Suprapubic skin (tissue), 4 donors: ENCODE measurements around the gene RPL37. TPM values are rescaled to one million over a fixed set of nuclear protein-coding genes. Genes with fewer than 3 reads are reported as not detected.
A peak's percentile ranks its signal among the peaks of the same experiment; 100 is the strongest.

Experiments used
- DNase-seq, 2 donors: peaks; one replicate each; pipeline ENCODE4 v3.0.0-alpha.2; 2019; ENCODE audit warnings: low spot score in 2 of 2
- H3K27ac ChIP-seq: fragments of 200-600 bp; sonication (generic); one replicate; pipeline ENCODE4 v1.5.1; 2019
- H3K27me3 ChIP-seq: fragments of 200-600 bp; sonication (generic); one replicate; pipeline ENCODE4 v1.5.1; 2019
- H3K36me3 ChIP-seq: fragments of 200-600 bp; sonication (generic); one replicate; pipeline ENCODE4 v1.5.1; 2019
- H3K4me1 ChIP-seq: fragments of 200-600 bp; sonication (generic); one replicate; pipeline ENCODE4 v1.5.1; 2019
- H3K4me3 ChIP-seq: fragments of 200-600 bp; sonication (generic); one replicate; pipeline ENCODE4 v1.5.1; 2019; ENCODE audit warnings: mild to moderate bottlenecking
- H3K9me3 ChIP-seq: fragments of 200-600 bp; sonication (generic); one replicate; pipeline ENCODE4 v1.5.1; 2019
- EP300 ChIP-seq: sonication (generic); formaldehyde crosslinking; IDR thresholded peaks from one replicate; pipeline ENCODE4 v1.6.1; 2017; ENCODE audit warnings: antibody characterized with exemption
- POLR2A ChIP-seq, 2 donors: fragments of 450-650 bp; IDR thresholded peaks; one replicate each; pipeline ENCODE4 v1.6.1; 2017; ENCODE audit warnings: antibody characterized with exemption in 2 of 2, mild to moderate bottlenecking in 2 of 2, moderate library complexity in 2 of 2
- POLR2AphosphoS5 ChIP-seq, 3 donors: sonication (generic); formaldehyde crosslinking; IDR thresholded peaks; one replicate each; pipeline ENCODE4 v1.6.1; 2017; ENCODE audit warnings: antibody characterized with exemption in 3 of 3
- WGBS: methylation state at CpG from one replicate; pipeline ENCODE4 v1.1.5; 2018; 5-methylcytosine and 5-hydroxymethylcytosine counted together
- total RNA-seq, 4 donors: library from RNA; depleted of rRNA; stranded (reverse); fragments of >200 nt; gene quantifications; one replicate each; pipeline ENCODE4 v1.1.0, GENCODE V29; 2016
- TF ChIP-seq, protein P1 (sequence below), 2 donors: fragments of 200-600 bp in 1 of 2; fragments of 450-650 bp in 1 of 2; sonication (generic) in 1 of 2; IDR thresholded peaks; one replicate each; pipeline ENCODE4 v1.5.1; 2016 to 2019; ENCODE audit warnings: antibody characterized with exemption in 2 of 2, mild to moderate bottlenecking in 1 of 2, moderate library complexity in 1 of 2

RPL37 gene
- total RNA-seq, 4 donors from 2014 or later: 242 to 737 (median 403) TPM

- no peaks in the 10 kb centered on the region for H3K9me3 ChIP-seq
- no peak for DNase-seq
- no peak overlapping the region for H3K4me3 ChIP-seq
- H3K27me3 ChIP-seq: no peaks in the 10 kb centered on the region
- no peak for TF ChIP-seq POLR2AphosphoS5 (IDR thresholded peaks at IDR 0.05)
- H3K4me1 ChIP-seq: no peaks in the 10 kb centered on the region
- H3K27ac ChIP-seq: no peak overlapping the region
- H3K36me3 ChIP-seq: no peaks in the 10 kb centered on the region
Observed at GRCh38 chr5:40860711-40861110, 25.7 kb upstream of the RPL37 start.

- DNase-seq: no peak
- peaks cover 18% of the 10 kb centered on the region for H3K36me3 ChIP-seq
- no peaks in the 10 kb centered on the region for H3K27me3 ChIP-seq
- H3K4me3 ChIP-seq: no peak overlapping the region
- no peak for TF ChIP-seq POLR2AphosphoS5 (IDR thresholded peaks at IDR 0.05)
- TF ChIP-seq POLR2A (IDR thresholded peaks at IDR 0.05): no peak
- TF ChIP-seq, protein P1, sequence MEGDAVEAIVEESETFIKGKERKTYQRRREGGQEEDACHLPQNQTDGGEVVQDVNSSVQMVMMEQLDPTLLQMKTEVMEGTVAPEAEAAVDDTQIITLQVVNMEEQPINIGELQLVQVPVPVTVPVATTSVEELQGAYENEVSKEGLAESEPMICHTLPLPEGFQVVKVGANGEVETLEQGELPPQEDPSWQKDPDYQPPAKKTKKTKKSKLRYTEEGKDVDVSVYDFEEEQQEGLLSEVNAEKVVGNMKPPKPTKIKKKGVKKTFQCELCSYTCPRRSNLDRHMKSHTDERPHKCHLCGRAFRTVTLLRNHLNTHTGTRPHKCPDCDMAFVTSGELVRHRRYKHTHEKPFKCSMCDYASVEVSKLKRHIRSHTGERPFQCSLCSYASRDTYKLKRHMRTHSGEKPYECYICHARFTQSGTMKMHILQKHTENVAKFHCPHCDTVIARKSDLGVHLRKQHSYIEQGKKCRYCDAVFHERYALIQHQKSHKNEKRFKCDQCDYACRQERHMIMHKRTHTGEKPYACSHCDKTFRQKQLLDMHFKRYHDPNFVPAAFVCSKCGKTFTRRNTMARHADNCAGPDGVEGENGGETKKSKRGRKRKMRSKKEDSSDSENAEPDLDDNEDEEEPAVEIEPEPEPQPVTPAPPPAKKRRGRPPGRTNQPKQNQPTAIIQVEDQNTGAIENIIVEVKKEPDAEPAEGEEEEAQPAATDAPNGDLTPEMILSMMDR (IDR thresholded peaks at IDR 0.05): no peak
- no peak for TF ChIP-seq EP300
- 86% methylated on average over 2 of the region's 4 CpGs for WGBS
- H3K4me1 ChIP-seq: no peaks in the 10 kb centered on the region
- no peak overlapping the region for H3K27ac ChIP-seq
- no peaks in the 10 kb centered on the region for H3K9me3 ChIP-seq
Observed at GRCh38 chr5:40853632-40854192, 18.7 kb upstream of the RPL37 start.

DNA sequence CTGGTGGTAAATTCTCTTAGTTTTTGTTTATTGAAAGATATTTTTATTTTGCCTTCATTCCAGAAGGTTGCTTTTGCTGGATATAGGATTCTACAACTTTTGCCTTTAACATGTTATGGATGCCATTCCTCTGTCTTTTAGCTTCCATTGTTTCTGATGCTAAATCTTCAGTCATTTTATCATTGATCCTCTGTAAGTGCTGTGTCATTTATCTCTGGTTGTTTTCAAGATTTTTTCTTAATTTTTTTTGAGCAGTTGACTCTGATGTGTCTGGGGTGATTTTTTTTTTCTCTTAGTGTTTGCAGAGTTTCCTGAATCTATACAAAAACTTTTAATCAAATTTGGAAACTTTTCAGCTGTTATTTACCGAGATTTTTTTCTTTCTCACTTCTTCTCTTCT lies 12.5 kb upstream of the RPL37 start:
- TF ChIP-seq POLR2A (IDR thresholded peaks at IDR 0.05) (no peak), EP300 (no peak), POLR2AphosphoS5 (IDR thresholded peaks at IDR 0.05) (no peak)
- TF ChIP-seq, protein P1 (IDR thresholded peaks at IDR 0.05): no peak
- 89% methylated on average over 1 of the region's 1 CpG for WGBS
- DNase-seq: no peak
- H3K4me3 ChIP-seq: no peak overlapping the region
- H3K4me1 ChIP-seq: no peaks in the 10 kb centered on the region
- H3K27ac ChIP-seq: no peak overlapping the region
- H3K27me3 ChIP-seq: no peaks in the 10 kb centered on the region
- peaks cover 6% of the 10 kb centered on the region for H3K36me3 ChIP-seq
- no peaks in the 10 kb centered on the region for H3K9me3 ChIP-seq

- Histone ChIP-seq H3K36me3 (no peaks in the 10 kb centered on the region), H3K9me3 (no peaks in the 10 kb centered on the region), H3K27ac (no peak overlapping the region), H3K4me3 (no peak overlapping the region), H3K4me1 (no peaks in the 10 kb centered on the region), H3K27me3 (no peaks in the 10 kb centered on the region)
- WGBS: 87% methylated on average over 2 of the region's 2 CpGs
- DNase-seq: no peak
- no peak for TF ChIP-seq POLR2AphosphoS5 (IDR thresholded peaks at IDR 0.05)
- TF ChIP-seq POLR2A (IDR thresholded peaks at IDR 0.05): no peak
- no peak for TF ChIP-seq EP300
- TF ChIP-seq, protein P1 (IDR thresholded peaks at IDR 0.05): no peak
Observed at GRCh38 chr5:40846371-40846770, 11.3 kb upstream of the RPL37 start.

GRCh38 chr5:40844565-40844964 lies 9.5 kb upstream of the RPL37 start:
- no peaks in the 10 kb centered on the region for H3K4me1 ChIP-seq
- WGBS: 97% methylated on average over 4 of the region's 4 CpGs
- H3K36me3 ChIP-seq: no peaks in the 10 kb centered on the region
- no peaks in the 10 kb centered on the region for H3K27me3 ChIP-seq
- no peak overlapping the region for H3K4me3 ChIP-seq
- no peak for DNase-seq
- TF ChIP-seq EP300 (no peak), POLR2A (IDR thresholded peaks at IDR 0.05) (no peak), POLR2AphosphoS5 (IDR thresholded peaks at IDR 0.05) (no peak)
- TF ChIP-seq, protein P1 (IDR thresholded peaks at IDR 0.05): no peak
- no peaks in the 10 kb centered on the region for H3K9me3 ChIP-seq
- H3K27ac ChIP-seq: no peak overlapping the region

- Histone ChIP-seq H3K4me1 (no peaks in the 10 kb centered on the region), H3K4me3 (peak overlapping the region; percentile 47), H3K9me3 (no peaks in the 10 kb centered on the region), H3K27me3 (no peaks in the 10 kb centered on the region), H3K27ac (no peak overlapping the region), H3K36me3 (no peaks in the 10 kb centered on the region)
- TF ChIP-seq, protein P1 (IDR thresholded peaks at IDR 0.05): no peak
- TF ChIP-seq EP300: no peak
- no peak for TF ChIP-seq POLR2AphosphoS5 (IDR thresholded peaks at IDR 0.05)
- TF ChIP-seq POLR2A (IDR thresholded peaks at IDR 0.05): no peak
- WGBS: 60% methylated on average over 2 of the region's 2 CpGs
- DNase-seq: no peak
Observed at GRCh38 chr5:40842351-40842750, 7.3 kb upstream of the RPL37 start.
